ENCODE measurements around the gene NT5M.

GRCh38 chr17:17325816-17326215 lies 22.6 kb downstream of the NT5M start:
- no peak for TF ChIP-seq JUND (IDR thresholded peaks at IDR 0.05)
- no peak for TF ChIP-seq CTCF (IDR thresholded peaks at IDR 0.05 in 2 of 3, conservative IDR thresholded peaks at IDR 0.05 in 1 of 3; ENCODE audit: borderline replicate concordance in 1 of 3, insufficient read depth in 1 of 3, low read depth in 2 of 3, low read length in 2 of 3)
- no peak for TF ChIP-seq ZNF274 (IDR thresholded peaks at IDR 0.05; ENCODE audit: low read depth, low read length)
- no peak for TF ChIP-seq EZH2 (IDR thresholded peaks at IDR 0.05)
- TF ChIP-seq RAD21 (IDR thresholded peaks at IDR 0.05; ENCODE audit: low read depth), result no peak
- no peak for TF ChIP-seq POLR2A (IDR thresholded peaks at IDR 0.05; ENCODE audit: borderline replicate concordance, extremely low read depth, insufficient read depth, insufficient read length)
- no peak for TF ChIP-seq SRF (IDR thresholded peaks at IDR 0.05; ENCODE audit: low read depth)
- no peak for TF ChIP-seq ATF3 (IDR thresholded peaks at IDR 0.05)
- no peak for TF ChIP-seq REST (IDR thresholded peaks at IDR 0.05; ENCODE audit: low read depth)
- TF ChIP-seq ZFX (IDR thresholded peaks at IDR 0.05), result no peak
- no peak for TF ChIP-seq ELF1 (IDR thresholded peaks at IDR 0.05; ENCODE audit: borderline replicate concordance, low read depth)
- no peak for TF ChIP-seq FOSL1 (IDR thresholded peaks at IDR 0.05; ENCODE audit: low read depth)
